Testis (tissue), 2 donors: ENCODE data around the gene ATP8A1.

Source experiments
- CTCF ChIP-seq, 3 experiments: fragments of 450-650 bp in 2 of 3; fragments of 200-600 bp in 1 of 3; sonication (generic) in 1 of 3; IDR thresholded peaks; one replicate each; pipeline ENCODE4 v1.5.1; 2016 to 2019; ENCODE audit warnings: antibody characterized with exemption in 3 of 3, mild to moderate bottlenecking in 2 of 3, moderate library complexity in 1 of 3
- POLR2A ChIP-seq: fragments of 450-650 bp; IDR thresholded peaks from one replicate; pipeline ENCODE4 v1.6.1; 2017; ENCODE audit warnings: antibody characterized with exemption, mild to moderate bottlenecking, moderate library complexity

GRCh38 chr4:42399393-42399792 is 257.5 kb downstream of the ATP8A1 start:
- no peak for TF ChIP-seq CTCF (IDR thresholded peaks at IDR 0.05)
- no peak for TF ChIP-seq POLR2A
